GM12874 (cell line): ENCODE results near the gene ACTR3C.

ENCODE experiments used
- CTCF ChIP-seq: IDR thresholded peaks from 2 replicates; pipeline ENCODE4 v1.5.1; 2011; ENCODE audit warnings: low read depth, mild to moderate bottlenecking, control low read depth, low read length, moderate library complexity; ENCODE audit not compliant: insufficient read depth

The ACTR3C gene

GRCh38 chr7:150368884-150369747 lies 45.8 kb upstream of the ACTR3C start:
- TF ChIP-seq CTCF: no peak

- no peak for TF ChIP-seq CTCF
Observed at GRCh38 chr7:150368096-150368883, 44.9 kb upstream of the ACTR3C start, which contains the start of gene REPIN1. Gene REPIN1 (plus strand): TSS chr7:150368822. CDS start chr7:150369712, 890 bp downstream.

DNA sequence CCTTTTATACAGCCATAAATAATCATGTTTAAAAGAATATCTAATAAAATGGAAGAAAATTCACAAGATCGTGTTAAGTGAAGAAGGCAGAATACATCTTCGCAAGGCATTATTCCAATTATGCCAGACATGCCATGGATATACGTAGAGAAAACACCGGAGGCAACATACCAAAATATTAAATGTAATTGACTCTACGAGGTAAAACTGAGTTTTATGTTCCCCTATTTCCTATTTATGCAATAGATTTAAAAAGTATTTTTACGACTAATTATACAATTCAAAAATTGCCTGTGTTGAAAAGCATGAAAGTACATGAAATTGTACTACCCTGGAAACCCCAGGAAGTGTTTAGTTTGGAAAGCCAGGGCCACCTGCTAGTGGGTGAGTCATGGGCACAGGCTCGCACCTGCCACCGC lies 44.3 kb upstream of the ACTR3C start:
- TF ChIP-seq CTCF: no peak

GRCh38 chr7:150365673-150366398 lies 42.5 kb upstream of the ACTR3C start:
- no peak for TF ChIP-seq CTCF

- no peak for TF ChIP-seq CTCF
Observed at GRCh38 chr7:150365194-150365593, 41.8 kb upstream of the ACTR3C start.

DNA sequence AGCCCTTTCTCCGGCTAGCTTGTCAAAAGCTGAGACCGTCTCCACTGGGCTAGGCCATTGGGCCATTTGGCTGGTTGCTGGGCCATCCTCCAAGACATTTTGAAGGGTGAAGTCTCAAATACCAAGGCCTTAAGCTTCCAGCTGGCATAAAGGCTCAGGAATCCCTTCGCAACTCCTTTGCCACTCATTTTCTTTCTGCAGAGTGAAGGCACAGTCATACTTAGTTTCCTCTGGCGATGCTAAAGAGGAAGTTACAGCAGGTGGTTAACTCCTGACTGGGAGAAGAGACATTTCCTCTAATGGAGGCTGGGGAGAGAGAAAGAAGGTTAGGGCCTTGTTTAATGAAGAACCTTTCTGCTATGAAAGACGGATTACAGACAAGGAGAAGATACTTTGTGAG lies 40.5 kb upstream of the ACTR3C start:
- TF ChIP-seq CTCF: no peak

DNA sequence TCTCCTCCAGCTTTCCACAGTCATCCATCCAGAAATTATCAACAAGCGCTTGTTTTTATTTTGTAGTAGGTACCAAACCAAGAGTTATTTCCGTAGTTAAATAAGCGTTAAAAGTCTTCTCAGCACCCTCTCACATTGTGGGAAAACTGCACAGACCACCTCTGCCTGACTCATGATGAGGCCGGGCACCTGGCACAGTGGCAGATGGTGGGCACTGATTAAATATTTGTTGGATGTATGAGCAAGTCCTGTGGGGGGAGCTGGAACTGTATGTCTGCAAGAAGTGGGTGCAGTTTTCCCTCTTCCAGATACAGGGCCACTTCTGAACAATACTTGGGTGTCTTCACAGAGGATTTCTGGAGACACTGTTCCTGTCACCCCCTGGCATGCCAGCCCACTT lies 40.0 kb upstream of the ACTR3C start:
- TF ChIP-seq CTCF: no peak
